AG09319 (cell line): ENCODE data around the gene GJB2.

Experiments
- DNase-seq: peaks from one replicate; pipeline ENCODE4 v3.0.0-alpha.2; 2010; ENCODE audit warnings: low read depth; ENCODE audit errors: extremely low read depth
- CTCF ChIP-seq: IDR thresholded peaks from 2 replicates; pipeline ENCODE4 v1.5.1; 2011; ENCODE audit warnings: low read depth, mild to moderate bottlenecking, inconsistent platforms, low read length, moderate library complexity

Gene GJB2

GRCh38 chr13:20206698-20207235 lies 14.0 kb upstream of the GJB2 start:
- no peak for DNase-seq
- no peak for TF ChIP-seq CTCF

GRCh38 chr13:20206065-20206697 lies 13.4 kb upstream of the GJB2 start:
- DNase-seq, result no peak
- no peak for TF ChIP-seq CTCF

GRCh38 chr13:20198781-20199180 lies 6.0 kb upstream of the GJB2 start:
- no peak for DNase-seq
- TF ChIP-seq CTCF, result no peak

GRCh38 chr13:20197361-20197834 lies 4.7 kb upstream of the GJB2 start:
- DNase-seq, result no peak
- peak; percentile 77 for TF ChIP-seq CTCF

- DNase-seq, result no peak
Measured at GRCh38 chr13:20195801-20196200, 3.1 kb upstream of the GJB2 start.

GRCh38 chr13:20193907-20194631 lies 1.3 kb upstream of the GJB2 start:
- DNase-seq, result no peak
- TF ChIP-seq CTCF, result no peak

More at GRCh38 chr13:20195801-20196200, 3.1 kb upstream of the GJB2 start:
- TF ChIP-seq CTCF, result no peak
